Nephron (organoid): ENCODE results near the gene SNCG.
"Not testable (repeated sequence)": the region's sequence is repeated elsewhere in the genome, so short reads cannot be mapped to it uniquely, and the experiment has no call there.

Source experiments
- H3K27ac Mint-ChIP-seq, 3 experiments: 2 replicates each; pipeline ENCODE4 v1.8.0; 2020; ENCODE audit warnings: mixed read lengths in 3 of 3, mild to moderate bottlenecking in 2 of 3, moderate library complexity in 1 of 3
- H3K27me3 Mint-ChIP-seq: 2 replicates; pipeline ENCODE4 v1.8.0; 2021; ENCODE audit warnings: low read depth, mild to moderate bottlenecking, moderate library complexity, mixed read lengths
- H3K36me3 Mint-ChIP-seq: 2 replicates; pipeline ENCODE4 v1.8.0; 2020; ENCODE audit warnings: low read depth, mixed read lengths
- H3K4me1 Mint-ChIP-seq: 2 replicates; pipeline ENCODE4 v1.8.0; 2020; ENCODE audit warnings: mixed read lengths
- H3K4me3 Mint-ChIP-seq, 3 experiments: 2 replicates each; pipeline ENCODE4 v1.8.0; 2020; ENCODE audit warnings: mild to moderate bottlenecking in 3 of 3, mixed read lengths in 3 of 3, moderate library complexity in 2 of 3
- H3K9me3 Mint-ChIP-seq: 2 replicates; pipeline ENCODE4 v1.8.0; 2020; ENCODE audit warnings: mixed read lengths
- CTCF ChIP-seq, 3 experiments: fragments of 200-600 bp; sonication (generic); IDR thresholded peaks; one replicate each; pipeline ENCODE4 v1.5.0; 2021; ENCODE audit warnings: antibody characterized with exemption in 3 of 3; ENCODE audit not compliant: unreplicated experiment in 3 of 3

SNCG gene

DNA sequence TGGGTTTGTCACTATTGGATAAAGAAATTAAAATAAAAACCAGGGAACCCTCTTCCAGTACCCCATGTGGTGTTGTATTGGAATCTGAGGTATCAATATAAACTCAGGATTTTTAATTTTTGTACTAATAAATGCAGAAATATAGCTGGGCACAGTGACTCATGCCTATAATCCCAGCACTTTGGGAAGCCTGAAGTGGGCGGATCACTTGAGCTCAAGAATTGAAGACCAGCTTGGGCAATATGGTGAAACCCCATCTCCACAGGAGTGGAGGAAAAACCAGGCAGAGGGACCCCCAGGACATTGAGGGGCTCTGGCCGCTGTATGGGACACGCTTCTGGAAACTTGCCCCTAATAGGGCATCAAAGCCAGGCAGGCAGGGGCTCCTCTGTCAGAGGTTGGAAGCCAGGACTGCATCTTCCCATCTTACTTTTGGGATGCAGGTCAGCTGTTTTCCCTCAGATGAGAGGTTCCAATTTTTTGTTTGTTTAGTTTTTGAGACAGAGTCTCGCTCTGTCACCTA is 21.0 kb downstream of the SNCG start:
- H3K4me3 Mint-ChIP-seq: no peak overlapping the region
- no peak overlapping the region for H3K27ac Mint-ChIP-seq
- H3K27me3 Mint-ChIP-seq: no peaks in the 10 kb centered on the region
- no peaks in the 10 kb centered on the region for H3K36me3 Mint-ChIP-seq
- H3K9me3 Mint-ChIP-seq: peaks cover 2% of the 10 kb centered on the region
- H3K4me1 Mint-ChIP-seq: peaks cover 32% of the 10 kb centered on the region
- no peak for TF ChIP-seq CTCF (IDR thresholded peaks at IDR 0.05; ENCODE audit: unreplicated experiment in 3 of 3)

DNA sequence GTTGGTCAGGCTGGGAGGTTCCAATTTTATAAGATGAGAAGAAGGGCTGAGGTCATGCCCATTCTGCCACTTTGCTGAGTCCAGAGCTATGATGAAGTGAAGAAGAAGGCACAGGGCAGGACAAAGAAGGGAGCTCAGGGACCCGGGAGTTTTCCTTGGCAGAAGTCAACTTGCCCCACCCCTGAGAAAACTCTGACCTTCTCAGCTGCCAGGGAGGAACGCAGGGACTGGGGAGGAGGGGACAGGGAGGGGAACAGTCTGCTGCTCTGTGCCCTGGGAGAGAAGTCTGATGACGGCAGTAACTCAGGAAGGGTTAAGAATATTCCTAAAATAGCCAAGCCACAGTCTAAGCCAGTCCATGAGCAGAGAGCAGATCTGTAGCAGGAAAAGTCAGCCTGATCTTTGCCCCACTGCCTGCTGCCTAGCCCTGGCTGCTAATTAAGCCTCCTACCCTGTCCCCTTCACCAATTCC is 21.6 kb downstream of the SNCG start:
- Mint-ChIP-seq H3K27me3 (no peaks in the 10 kb centered on the region), H3K4me1 (peaks cover 32% of the 10 kb centered on the region), H3K4me3 (no peak overlapping the region), H3K27ac (no peak overlapping the region), H3K9me3 (peaks cover 2% of the 10 kb centered on the region), H3K36me3 (no peaks in the 10 kb centered on the region)
- no peak for TF ChIP-seq CTCF (IDR thresholded peaks at IDR 0.05; ENCODE audit: unreplicated experiment in 3 of 3)

DNA sequence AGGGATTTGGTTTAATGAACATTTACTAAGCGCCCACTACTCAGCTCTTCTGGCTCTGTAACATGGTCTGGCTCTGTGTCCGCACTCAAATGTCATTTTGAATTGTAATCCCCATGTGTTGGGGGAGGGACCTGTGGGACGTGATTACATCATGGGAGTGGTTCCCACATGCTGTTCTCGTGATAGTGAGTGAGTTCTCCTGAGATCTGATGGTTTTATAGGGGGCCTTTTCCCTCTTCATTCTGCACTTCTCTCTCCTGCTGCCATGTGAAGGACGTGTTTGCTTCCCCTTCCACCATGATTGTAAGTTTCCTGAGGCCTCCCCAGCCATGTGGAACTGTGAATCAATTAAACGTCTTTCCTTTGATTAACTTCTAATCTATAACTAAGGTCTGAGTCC is 22.6 kb downstream of the SNCG start:
- H3K4me3 Mint-ChIP-seq, H3K9me3 Mint-ChIP-seq, H3K27me3 Mint-ChIP-seq, H3K36me3 Mint-ChIP-seq: not testable (repeated sequence)
- Mint-ChIP-seq H3K4me1 (peaks cover 32% of the 10 kb centered on the region), H3K27ac (peak overlapping the region in 1 of 3 experiments; percentile 19)

- Mint-ChIP-seq H3K27me3 (no peaks in the 10 kb centered on the region), H3K4me1 (peaks cover 32% of the 10 kb centered on the region), H3K36me3 (no peaks in the 10 kb centered on the region)
Observed at GRCh38 chr10:86981716-86982115, 23.3 kb downstream of the SNCG start.

DNA sequence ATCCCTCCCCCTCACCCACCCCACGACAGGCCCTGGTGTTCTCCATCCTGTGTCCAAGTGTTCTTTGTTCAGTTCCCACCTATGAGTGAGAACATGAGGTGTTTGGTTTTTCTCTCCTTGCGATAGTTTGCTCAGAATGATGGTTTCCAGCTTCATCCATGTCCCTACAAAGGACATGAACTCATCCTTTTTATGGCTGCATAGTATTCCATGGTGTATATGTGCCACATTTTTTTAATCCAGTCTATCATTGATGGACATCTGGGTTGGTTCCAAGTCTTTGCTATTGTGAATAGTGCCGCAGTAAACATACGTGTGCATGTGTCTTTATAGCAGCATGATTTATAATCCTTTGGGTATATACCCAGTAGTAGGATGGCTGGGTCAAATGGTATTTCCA is 26.1 kb downstream of the SNCG start:
- H3K4me3 Mint-ChIP-seq, H3K36me3 Mint-ChIP-seq, H3K27me3 Mint-ChIP-seq, H3K27ac Mint-ChIP-seq, H3K9me3 Mint-ChIP-seq: not testable (repeated sequence)
- H3K4me1 Mint-ChIP-seq: peaks cover 17% of the 10 kb centered on the region

More at GRCh38 chr10:86981716-86982115, 23.3 kb downstream of the SNCG start:
- Mint-ChIP-seq H3K9me3 (peaks cover 2% of the 10 kb centered on the region), H3K4me3 (no peak overlapping the region), H3K27ac (no peak overlapping the region)
- TF ChIP-seq CTCF (IDR thresholded peaks at IDR 0.05; ENCODE audit: unreplicated experiment in 3 of 3): no peak

GRCh38 chr10:86988520-86988919 is 30.1 kb downstream of the SNCG start:
- no peaks in the 10 kb centered on the region for H3K36me3 Mint-ChIP-seq
- no peak overlapping the region for H3K4me3 Mint-ChIP-seq
- no peaks in the 10 kb centered on the region for H3K27me3 Mint-ChIP-seq
- H3K9me3 Mint-ChIP-seq: no peaks in the 10 kb centered on the region
- H3K27ac Mint-ChIP-seq: no peak overlapping the region
- no peaks in the 10 kb centered on the region for H3K4me1 Mint-ChIP-seq
- no peak for TF ChIP-seq CTCF (IDR thresholded peaks at IDR 0.05; ENCODE audit: unreplicated experiment in 3 of 3)

DNA sequence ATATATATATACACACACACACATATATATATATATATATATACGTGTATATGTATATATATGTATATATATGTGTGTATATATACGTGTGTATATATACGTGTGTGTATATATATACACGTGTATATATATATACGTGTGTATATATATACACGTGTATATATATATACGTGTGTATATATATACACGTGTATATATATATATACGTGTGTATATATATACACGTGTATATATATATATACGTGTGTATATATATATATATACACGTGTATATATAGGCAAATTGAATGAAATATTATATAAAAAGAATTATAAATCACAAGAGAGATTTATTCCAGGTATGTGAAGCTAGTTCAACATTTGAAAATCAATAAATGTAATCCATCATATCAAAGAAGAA is 33.0 kb downstream of the SNCG start:
- H3K27me3 Mint-ChIP-seq, H3K27ac Mint-ChIP-seq, H3K4me3 Mint-ChIP-seq, H3K4me1 Mint-ChIP-seq, H3K36me3 Mint-ChIP-seq, H3K9me3 Mint-ChIP-seq: not testable (repeated sequence)
